GM12878 (cell line): Measurements from ENCODE around the gene CEP250. TPM values are rescaled to one million over a fixed set of nuclear protein-coding genes. Genes with fewer than 3 reads are reported as not detected.

Experiments used
- ATAC-seq: fragments of 200-7000 bp; cut with Tn5 transposase; 3 replicates; pipeline ENCODE4 v1.9.1; 2020; ENCODE audit warnings: mild to moderate bottlenecking, moderate library complexity
- BruUV-seq: library from RNA; stranded (reverse); fragments of 400-500 nt; replicated peaks from 2 replicates; lab custom pipeline; 2021; lab: Mats Ljungman, UMichigan
- CTCF ChIA-PET: fragments of 300-600 bp; sonication (Branson Sonifier 250); formaldehyde crosslinking; extraction: SDS; loops from one replicate; lab custom pipeline; 2021; ENCODE audit warnings: inconsistent platforms; lab: Yijun Ruan, JAX
- POLR2A ChIA-PET: fragments of 350-600 bp; formaldehyde crosslinking; extraction: SDS; loops from one replicate; lab custom pipeline; 2021; ENCODE audit warnings: inconsistent platforms; lab: Charles Lee
- RAD21 ChIA-PET: fragments of 300-600 bp; sonication (Branson Sonifier 250); formaldehyde crosslinking; loops from one replicate; lab custom pipeline; 2023; ENCODE audit warnings: antibody characterized with exemption; ENCODE audit not compliant: unreplicated experiment; lab: Charles Lee
- SMC1A ChIA-PET: fragments of 300-600 bp; sonication (Branson Sonifier 250); formaldehyde crosslinking; loops from one replicate; lab custom pipeline; 2023; ENCODE audit not compliant: unreplicated experiment, uncharacterized antibody; lab: Charles Lee
- DNase-seq: peaks from one replicate; pipeline ENCODE4 v3.0.0-alpha.2; 2011; ENCODE audit warnings: low read depth, low spot score
- FAIRE-seq: peaks from 3 replicates; lab custom pipeline; 2011; peaks lifted over from hg19 to GRCh38; lab: Jason Lieb, UNC
- H2AFZ ChIP-seq: 2 replicates; pipeline ENCODE4 v1.6.0; 2011; ENCODE audit warnings: low read depth, low read length, control low read depth; ENCODE audit not compliant: control insufficient read depth
- H3K27ac ChIP-seq: 2 replicates; pipeline ENCODE4 v1.5.1; 2011; ENCODE audit warnings: control low read depth; ENCODE audit not compliant: control insufficient read depth, insufficient read depth
- H3K27me3 ChIP-seq, 2 experiments: replicated peaks in 1 of 2; 2 replicates each; pipeline versions ENCODE4 v1.6.0 to v1.6.1; 2011; ENCODE audit warnings: low read length in 1 of 2; ENCODE audit not compliant: control insufficient read depth in 2 of 2, insufficient read depth in 2 of 2
- H3K36me3 ChIP-seq, 2 experiments: 2 replicates each; pipeline ENCODE4 v1.5.1; 2011; ENCODE audit warnings: low read length in 1 of 2; ENCODE audit not compliant: control insufficient read depth in 2 of 2, insufficient read depth in 2 of 2
- H3K4me1 ChIP-seq: 2 replicates; pipeline ENCODE4 v1.6.1; 2011; ENCODE audit warnings: mild to moderate bottlenecking, low read length, moderate library complexity, mixed read lengths; ENCODE audit not compliant: control insufficient read depth, insufficient read depth
- H3K4me2 ChIP-seq: 2 replicates; pipeline ENCODE4 v1.6.0; 2011; ENCODE audit warnings: control low read depth; ENCODE audit not compliant: control insufficient read depth, insufficient read depth
- H3K4me3 ChIP-seq: fragments of 200-600 bp; sonication (generic); 2 replicates; pipeline ENCODE4 v1.5.1; 2016
- H3K79me2 ChIP-seq: 2 replicates; pipeline ENCODE4 v1.6.0; 2011; ENCODE audit warnings: low read length; ENCODE audit not compliant: control insufficient read depth, insufficient read depth
- H3K9ac ChIP-seq: 2 replicates; pipeline ENCODE4 v1.8.0; 2011; ENCODE audit warnings: low read length, control low read depth, mixed read lengths; ENCODE audit not compliant: control insufficient read depth, insufficient read depth
- H3K9me3 ChIP-seq: replicated peaks from 3 replicates; pipeline ENCODE4 v1.5.1; 2011; ENCODE audit warnings: mild to moderate bottlenecking, low read length; ENCODE audit not compliant: control insufficient read depth, insufficient read depth
- H4K20me1 ChIP-seq: 2 replicates; pipeline ENCODE4 v1.6.0; 2011; ENCODE audit not compliant: control insufficient read depth, insufficient read depth
- CBX5 ChIP-seq: sonication (generic); IDR thresholded peaks from 2 replicates; pipeline ENCODE4 v1.6.1; 2016; ENCODE audit warnings: low read depth, moderate library complexity, mild to moderate bottlenecking, inconsistent platforms
- CREB1 ChIP-seq: IDR thresholded peaks from 2 replicates; pipeline ENCODE4 v1.6.1; 2012; ENCODE audit warnings: low read depth, mild to moderate bottlenecking, inconsistent platforms
- HCFC1 ChIP-seq: fragments of 150-350 bp; IDR thresholded peaks from 2 replicates; pipeline ENCODE4 v1.6.1; 2014; ENCODE audit warnings: low read length
- MXI1 ChIP-seq: fragments of 150-350 bp; IDR thresholded peaks from 2 replicates; pipeline ENCODE4 v1.6.1; 2011; ENCODE audit warnings: low read depth, mild to moderate bottlenecking, inconsistent platforms, low read length, improper control_type of control experiment
- NBN ChIP-seq: fragments of 450-650 bp; IDR thresholded peaks from 2 replicates; pipeline ENCODE4 v1.6.1; 2016
- NKRF ChIP-seq: fragments of 450-650 bp; conservative IDR thresholded peaks from 2 replicates; pipeline ENCODE4 v1.6.1; 2017; ENCODE audit warnings: mild to moderate bottlenecking, moderate library complexity
- SIX5 ChIP-seq: IDR thresholded peaks from 2 replicates; pipeline ENCODE4 v1.6.1; 2011; ENCODE audit warnings: mild to moderate bottlenecking, low read depth, low read length, moderate library complexity; ENCODE audit not compliant: severe bottlenecking
- SPI1 ChIP-seq: IDR thresholded peaks from 2 replicates; pipeline ENCODE4 v1.6.1; 2011; ENCODE audit warnings: low read depth, mild to moderate bottlenecking, low read length, moderate library complexity, borderline replicate concordance; ENCODE audit not compliant: insufficient read depth
- STAT3 ChIP-seq: IDR thresholded peaks from 2 replicates; pipeline ENCODE4 v1.6.1; 2011; ENCODE audit warnings: low read depth, low read length, improper control_type of control experiment
- WRNIP1 ChIP-seq: IDR thresholded peaks from 2 replicates; pipeline ENCODE4 v1.6.1; 2011; ENCODE audit warnings: low read depth, low read length, improper control_type of control experiment, borderline replicate concordance
- ZNF592 ChIP-seq: fragments of 450-650 bp; IDR thresholded peaks from 2 replicates; pipeline ENCODE4 v1.6.1; 2017; ENCODE audit warnings: mild to moderate bottlenecking, moderate library complexity
- WGBS: methylation state at CpG from one replicate; pipeline ENCODE4 v1.1.6; 2016; ENCODE audit warnings: low lambda C conversion rate; ENCODE audit not compliant: insufficient replicate concordance, insufficient coverage; ENCODE audit errors: missing lambda C conversion rate; 5-methylcytosine and 5-hydroxymethylcytosine counted together
- in situ Hi-C: fragments of 300-500 bp; cut with MboI; formaldehyde crosslinking; loops from 9 replicates; pipeline ENCODE4 v1.14.3; 2018; ENCODE audit warnings: mixed read lengths
- intact Hi-C: fragments of 100-400 bp; cut with micrococcal nuclease; formaldehyde crosslinking; loops from one replicate; pipeline ENCODE4 v1.14.2; 2022; ENCODE audit not compliant: unreplicated experiment
- polyA plus RNA-seq, 11 experiments: library from polyadenylated mRNA; depleted of rRNA in 4 of 11; unstranded in 6 of 11; stranded (reverse) in 5 of 11; fragments of >200 nt; fragmentation: Nextera tagmentation in 4 of 11; fragmentation: Illumina TruSeq in 1 of 11; extraction: Ambion mirVana in 4 of 11; extraction: Trizol in 1 of 11; gene quantifications; 1 replicate in 1 of 11; 2 replicates in 10 of 11; pipeline versions ENCODE4 v1.2.1 to v1.2.3, GENCODE V29; 2011 to 2016; ENCODE audit warnings: inconsistent platforms in 2 of 11, missing spikeins in 2 of 11, low read depth in 1 of 11
- total RNA-seq, 4 experiments: library from RNA; depleted of rRNA in 3 of 4; stranded (reverse); fragments of >200 nt in 3 of 4; fragmentation: Illumina TruSeq in 1 of 4; extraction: Trizol in 1 of 4; gene quantifications; 2 replicates each; pipeline versions ENCODE4 v1.2.1 to v1.2.3, GENCODE V29; 2013 to 2021

CEP250 gene
- total and polyA plus RNA-seq, 10 of the 15 experiments (the other 5 are each of a cell fraction or from before 2014, with no cell fraction given) = 2.4 to 41.6 (median 25.7) TPM

GRCh38 chr20:35432430-35432735 lies 23.0 kb upstream of the CEP250 start (continued):
- no peak for TF ChIP-seq NKRF

GRCh38 chr20:35433337-35433736 lies 22.1 kb upstream of the CEP250 start:
- no TSS peak for BruUV-seq
- WGBS = 50% methylated on average over 2 of the region's 2 CpGs
- no peak overlapping the region for H3K9ac ChIP-seq
- DNase-seq = no peak
- TF ChIP-seq WRNIP1 (no peak), SIX5 (no peak), HCFC1 (no peak), ZNF592 (no peak), MXI1 (no peak), NBN (no peak), CREB1 (no peak), CBX5 (no peak), SPI1 (no peak), STAT3 (no peak)
- TF ChIP-seq, all 136 proteins: peak for 0
- intact Hi-C loops = no loop called here
- ChIA-PET SMC1A (no interaction called here), POLR2A (no interaction called here), CTCF (interaction anchor here (2.8 kb wide), 1 partner anchor 14 kb away, joined by 11 read pairs; no protein-coding TSS in a partner anchor), RAD21 (interaction anchor here (1.4 kb wide), 1 partner anchor 130 kb away, joined by 3 read pairs; no protein-coding TSS in a partner anchor)
- no peaks in the 10 kb centered on the region for H4K20me1 ChIP-seq
- no peaks in the 10 kb centered on the region for H3K4me1 ChIP-seq
- ATAC-seq (no peak), FAIRE-seq (no peak)
- H3K36me3 ChIP-seq = no peaks in the 10 kb centered on the region
- no peaks in the 10 kb centered on the region for H3K9me3 ChIP-seq
- H3K79me2 ChIP-seq = no peaks in the 10 kb centered on the region
- in situ Hi-C loops = no loop called here
- no peaks in the 10 kb centered on the region; a peak in 1 of 4 replicates for H3K27me3 ChIP-seq
- H2AFZ ChIP-seq = no peak overlapping the region
- no peak overlapping the region for H3K27ac ChIP-seq
- no peak overlapping the region for H3K4me3 ChIP-seq
- no peak overlapping the region for H3K4me2 ChIP-seq
